ENCODE measurements around the gene WNT11.
"Not testable (repeated sequence)": the region's sequence is repeated elsewhere in the genome, so short reads cannot be mapped to it uniquely, and the experiment has no call there.

WNT11 gene

DNA sequence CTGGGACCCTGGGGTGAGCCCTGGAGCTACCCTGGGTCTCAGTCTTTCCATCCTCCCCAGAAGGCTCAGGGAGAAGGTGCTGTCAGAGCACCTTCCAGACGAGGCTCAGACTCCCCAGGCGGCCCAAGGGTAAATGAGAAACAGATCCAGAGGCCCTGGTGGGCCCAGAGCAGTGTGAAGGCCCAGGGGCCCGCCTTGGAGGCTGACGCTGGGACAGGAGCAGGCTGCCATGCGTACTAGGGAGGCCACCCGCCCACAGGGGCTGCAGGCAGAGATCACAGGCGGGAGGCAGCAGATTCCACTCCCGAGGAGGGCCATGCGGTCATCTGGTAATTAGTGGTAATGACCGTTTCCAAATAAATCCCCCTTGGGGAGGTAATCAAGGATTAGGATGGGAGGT, 5.2 kb downstream of the WNT11 start:
- DNase-seq, result no peak

DNA sequence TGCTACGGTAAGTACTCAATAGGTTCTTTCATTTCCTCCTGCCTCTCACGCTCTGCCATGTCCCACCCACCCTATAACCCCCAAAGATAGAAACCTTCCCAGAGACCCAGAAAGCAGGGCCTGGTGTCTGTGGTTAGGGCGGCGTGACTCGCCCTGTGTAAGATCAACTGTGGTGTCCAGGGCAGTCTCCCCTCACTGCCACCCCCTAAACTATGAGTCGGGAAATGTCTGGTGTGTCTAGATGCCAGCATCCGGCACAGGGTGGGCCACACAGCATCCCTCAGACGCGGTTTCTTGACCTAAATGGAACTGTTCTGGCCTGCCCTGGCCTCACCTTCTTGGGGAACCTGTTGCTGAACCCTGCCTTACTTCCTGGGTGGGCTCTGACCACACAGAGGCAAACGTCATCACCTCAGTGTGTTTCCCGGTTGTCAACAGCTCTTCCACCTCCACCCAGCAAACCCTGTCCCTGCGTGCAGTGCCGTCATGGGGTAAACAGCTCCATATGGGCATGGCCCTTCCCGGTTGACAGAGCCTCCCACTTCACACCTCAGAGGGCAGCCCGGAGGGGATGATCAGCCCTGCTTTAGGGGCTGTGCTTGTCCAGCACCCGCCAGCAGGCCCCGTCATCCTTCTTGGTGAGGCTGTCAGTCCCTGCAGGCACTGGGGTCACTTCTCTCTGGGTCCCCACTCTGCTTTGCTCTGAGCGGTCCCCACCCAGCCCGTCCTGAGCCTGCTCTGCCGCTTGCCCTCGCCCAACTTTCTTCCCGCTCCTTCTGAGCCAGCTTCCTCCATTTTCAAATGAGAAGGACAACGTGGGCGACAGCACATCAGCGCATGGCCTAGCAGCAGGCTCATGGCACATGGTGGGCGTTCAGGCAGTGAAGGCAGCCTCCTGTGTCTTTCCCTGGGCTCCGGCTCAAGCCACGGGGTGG, 6.0 kb downstream of the WNT11 start:
- DNase-seq, result no peak

DNA sequence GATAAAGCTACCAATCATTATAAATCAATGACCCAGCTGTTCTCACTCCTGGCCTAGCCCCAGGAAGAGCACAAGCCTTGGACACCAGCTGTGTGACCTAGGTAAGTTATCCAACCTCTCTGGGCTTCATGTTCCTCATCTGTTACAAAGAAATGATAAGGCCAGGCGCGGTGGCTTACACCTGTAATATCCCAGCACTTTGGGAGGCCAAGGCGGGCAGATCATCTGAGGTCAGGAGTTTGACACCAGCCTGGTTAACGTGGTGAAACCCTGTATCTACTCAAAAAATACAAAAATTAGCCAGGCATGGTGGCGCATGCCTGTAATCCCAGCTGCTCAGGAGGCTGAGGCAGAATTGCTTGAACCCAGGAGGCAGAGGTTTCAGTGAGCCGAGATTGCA, 7.6 kb downstream of the WNT11 start:
- not testable (repeated sequence) for DNase-seq

DNA sequence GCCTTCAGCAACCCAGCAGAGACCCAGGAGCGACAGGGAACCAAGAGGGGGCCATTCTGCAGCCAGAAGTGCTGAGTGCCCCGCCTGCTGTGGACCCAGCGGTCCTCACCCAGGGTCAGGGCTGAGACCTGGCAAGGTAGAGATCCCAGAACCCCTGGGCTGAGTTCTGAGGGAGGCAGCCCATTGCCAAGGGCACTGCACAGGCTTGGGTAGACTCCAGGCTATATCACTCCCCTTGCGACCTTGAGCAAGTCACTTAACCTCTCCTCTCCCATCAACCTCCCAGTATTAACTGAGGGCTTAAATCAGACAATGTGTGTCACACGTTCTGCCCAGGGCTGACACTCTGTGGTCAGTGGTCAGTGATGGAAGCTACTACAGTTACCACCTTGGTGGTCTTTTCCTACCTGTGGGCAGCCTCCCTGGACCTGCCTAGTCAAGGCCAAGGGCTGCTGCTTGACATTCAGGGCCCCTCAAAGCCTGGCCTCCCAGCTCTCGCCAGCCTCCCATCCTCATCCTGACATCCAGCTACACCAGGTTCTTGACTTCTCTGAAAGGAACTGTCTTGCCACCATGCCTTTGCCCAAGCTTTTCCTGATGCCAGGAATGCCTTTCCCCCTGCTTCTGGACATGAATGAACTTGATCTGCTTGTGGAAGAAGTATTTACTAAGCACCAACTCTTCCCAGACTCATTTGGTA, 8.2 kb downstream of the WNT11 start:
- DNase-seq, result no peak

DNA sequence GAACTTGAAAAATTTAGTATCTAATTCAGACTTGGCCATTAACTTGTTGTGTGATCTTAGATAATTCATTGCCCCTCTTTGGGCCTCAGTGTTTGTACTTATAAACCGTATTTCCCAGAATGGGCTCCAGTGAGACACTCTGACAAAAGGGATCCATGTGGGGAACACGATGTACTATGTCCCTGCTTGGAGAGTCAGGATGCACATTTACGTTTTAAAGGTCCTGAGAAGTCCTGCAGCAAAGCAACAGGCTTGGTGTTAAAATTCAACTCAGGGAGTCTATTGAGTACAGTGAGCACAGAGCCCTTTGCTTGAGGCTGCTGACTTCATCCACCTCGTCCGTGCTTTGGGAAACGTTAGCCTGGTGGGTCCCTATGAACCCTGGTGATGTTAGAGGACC, 9.0 kb downstream of the WNT11 start:
- DNase-seq, result no peak

DNA sequence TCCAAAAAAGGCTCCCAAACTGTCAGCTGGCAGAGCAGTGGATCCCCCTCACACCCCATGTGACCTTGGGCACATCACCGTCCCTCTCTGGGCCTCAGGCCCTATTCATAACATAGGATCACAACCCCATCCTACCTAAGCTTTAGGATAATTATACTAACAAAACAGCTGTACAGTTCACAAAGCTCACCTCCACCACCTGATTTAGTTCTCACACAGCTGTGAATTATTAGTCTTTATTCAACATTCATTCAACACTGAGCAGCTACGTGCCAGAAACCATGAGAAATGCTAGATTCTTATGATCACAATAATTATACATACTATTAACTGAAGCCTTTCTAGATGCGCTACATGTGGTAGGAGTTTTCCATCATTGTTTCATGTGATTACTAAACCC, 9.5 kb downstream of the WNT11 start:
- DNase-seq, result no peak

DNA sequence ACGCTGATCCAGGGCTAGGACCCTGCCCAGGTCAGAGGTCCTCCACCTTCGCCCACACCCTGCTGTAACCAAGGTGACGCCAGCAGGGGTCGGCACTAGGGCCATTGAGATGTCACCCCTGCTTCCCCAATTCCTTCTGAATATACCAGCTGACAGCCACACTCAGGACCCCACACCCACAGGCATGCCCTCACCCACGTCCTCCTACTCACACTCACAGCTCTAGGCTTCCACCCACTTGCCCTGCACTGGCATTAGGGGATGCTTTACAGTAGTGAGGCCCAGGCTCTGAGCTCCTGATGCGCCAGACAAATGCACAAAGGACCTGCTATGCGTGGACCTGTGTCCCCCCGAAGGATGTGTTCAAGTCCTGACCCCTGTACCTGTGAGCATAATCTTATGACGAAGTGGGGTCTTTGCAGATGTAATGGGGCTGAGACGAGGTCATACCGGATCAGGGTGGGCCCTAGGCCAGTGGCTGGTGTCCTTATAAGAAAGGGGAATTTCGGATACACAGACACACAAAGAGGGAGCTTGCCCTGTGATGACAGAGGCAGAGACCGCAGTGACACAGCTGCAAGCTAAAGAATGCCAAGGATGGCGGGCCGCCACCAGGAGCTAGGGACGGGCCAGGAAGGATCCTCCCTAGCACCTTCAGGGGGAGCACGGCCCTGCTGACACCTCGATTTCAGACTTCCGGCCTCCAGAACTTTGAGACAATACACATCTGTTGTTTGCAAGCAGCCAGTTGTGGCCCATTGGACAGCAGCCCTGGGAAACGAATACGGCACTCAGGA, 11.2 kb downstream of the WNT11 start:
- no peak for DNase-seq

DNA sequence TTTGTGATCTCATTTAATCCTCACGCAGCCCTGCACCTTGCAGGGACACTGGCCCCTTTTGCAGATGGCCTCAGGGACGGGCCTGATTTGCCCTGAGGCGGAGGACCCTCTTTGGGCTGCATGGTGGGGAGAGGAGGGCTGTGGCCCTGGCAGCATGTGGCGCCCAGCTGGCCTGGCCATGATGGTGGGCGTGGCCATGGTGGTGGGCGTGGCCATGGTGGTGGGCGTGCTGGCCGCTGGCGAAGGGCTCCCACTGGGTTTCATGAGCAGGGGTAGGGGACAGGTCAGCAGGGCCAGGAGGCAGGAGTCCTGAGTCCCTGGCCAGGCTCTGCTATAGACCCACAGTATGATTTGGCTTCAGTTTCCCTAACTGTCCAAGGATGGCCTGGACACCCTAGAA, 13.1 kb downstream of the WNT11 start:
- no peak for DNase-seq

DNA sequence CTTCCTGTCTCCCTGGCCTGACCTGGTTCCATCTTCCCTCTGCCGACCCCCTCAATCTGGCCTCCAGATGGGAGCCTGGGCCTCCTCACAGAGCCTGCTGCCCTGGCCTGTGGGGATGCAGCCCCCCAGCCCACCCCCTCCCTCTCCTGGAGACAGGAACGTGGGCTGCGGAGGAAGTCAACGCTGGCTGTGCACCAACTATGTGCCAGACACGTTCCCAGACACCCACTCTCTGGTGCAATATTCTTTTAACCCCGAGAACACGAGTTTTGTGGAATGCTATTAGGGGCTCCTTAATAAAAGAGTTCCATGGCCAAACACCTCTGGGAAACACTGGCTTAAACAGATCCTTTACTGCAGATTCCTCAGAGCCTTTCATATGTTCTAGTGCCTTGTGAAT, 15.9 kb downstream of the WNT11 start:
- DNase-seq, result no peak

DNA sequence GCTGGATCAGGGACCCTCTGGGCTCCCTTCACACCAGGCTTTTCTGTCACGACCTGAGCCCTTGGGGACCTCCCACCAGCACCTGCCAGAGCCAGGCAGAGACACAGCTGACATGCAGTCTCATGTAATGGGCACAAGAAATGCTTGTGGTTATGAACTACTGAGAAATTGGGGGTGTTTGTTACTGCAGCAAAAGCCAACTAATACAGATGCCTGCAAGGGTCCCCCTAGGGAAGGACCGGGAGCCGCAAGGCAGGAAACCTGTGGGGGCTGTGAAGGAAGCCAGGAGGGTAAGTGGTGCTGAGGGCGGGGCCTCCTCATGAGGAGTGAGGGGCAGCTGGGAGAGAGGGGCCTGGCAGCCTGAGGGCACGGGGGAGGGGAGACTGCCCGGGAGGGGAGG, 16.6 kb downstream of the WNT11 start:
- no peak for DNase-seq

DNA sequence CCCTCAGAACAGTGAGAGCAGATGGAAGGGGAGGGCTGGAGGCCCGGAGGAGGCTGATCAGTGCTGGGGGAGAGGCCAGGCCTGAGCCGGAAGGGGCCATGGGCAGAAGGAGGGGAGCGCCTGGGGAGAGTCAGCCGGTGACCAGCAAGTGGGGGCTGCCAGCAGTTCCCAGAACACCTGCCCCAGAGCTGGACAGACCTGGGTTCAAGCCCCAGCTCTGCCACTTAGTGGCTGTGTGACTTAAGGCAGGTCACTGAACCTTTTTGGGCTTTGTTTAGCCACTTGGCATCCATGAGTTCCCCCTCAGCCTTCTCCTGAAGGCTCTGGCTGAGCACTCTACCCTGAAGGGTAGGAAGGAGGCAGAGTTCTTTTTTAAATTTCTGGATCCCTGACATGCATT, 17.4 kb downstream of the WNT11 start:
- DNase-seq, result no peak

DNA sequence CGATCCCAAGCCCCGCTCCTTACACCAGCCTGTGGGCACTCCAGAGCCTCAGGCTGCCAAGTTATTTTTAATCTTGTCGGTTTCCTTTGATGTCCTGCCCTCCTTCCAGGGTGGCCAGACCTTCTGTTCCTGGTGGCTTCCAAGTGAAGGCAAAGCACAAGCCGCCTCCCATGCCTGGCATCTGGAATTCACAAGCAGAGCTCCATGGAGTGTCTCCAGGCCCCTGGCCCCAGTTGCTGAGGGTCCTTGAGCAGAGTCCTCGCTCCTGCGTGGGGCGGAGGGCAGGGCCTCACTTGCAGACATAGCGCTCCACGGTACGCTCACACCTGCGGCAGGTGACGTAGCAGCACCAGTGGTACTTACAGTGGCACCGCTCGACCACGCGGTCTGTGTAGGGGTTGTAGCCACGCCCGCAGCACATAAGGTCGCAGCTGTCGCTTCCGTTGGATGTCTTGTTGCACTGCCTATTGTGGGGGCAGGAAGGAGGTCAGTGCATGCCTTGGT, 19.5 kb downstream of the WNT11 start:
- DNase-seq, result no peak

DNA sequence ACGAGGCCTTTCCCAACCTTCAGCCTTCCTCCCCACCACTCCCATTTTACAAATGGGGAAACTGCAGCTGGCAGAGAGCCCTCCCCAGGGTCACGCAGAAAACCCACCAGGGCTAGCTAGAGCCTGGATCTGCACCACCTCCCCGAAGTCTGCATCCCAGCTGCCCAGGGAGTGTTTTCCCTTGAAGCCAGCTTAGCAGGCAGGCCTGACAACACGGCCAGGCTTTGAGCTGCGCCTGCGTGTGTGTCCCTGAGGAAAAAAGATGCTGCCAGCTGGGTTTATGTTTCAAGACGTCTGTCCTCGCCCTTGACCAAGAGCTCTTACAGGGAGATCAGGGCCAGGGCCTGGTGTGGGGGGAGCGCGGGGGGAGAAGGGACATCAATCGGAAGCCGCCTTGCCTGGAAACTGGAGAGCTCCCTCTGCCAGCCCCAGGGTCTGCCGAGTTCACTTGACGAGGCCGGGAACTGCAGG, 20.3 kb downstream of the WNT11 start:
- DNase-seq, result no peak

DNA sequence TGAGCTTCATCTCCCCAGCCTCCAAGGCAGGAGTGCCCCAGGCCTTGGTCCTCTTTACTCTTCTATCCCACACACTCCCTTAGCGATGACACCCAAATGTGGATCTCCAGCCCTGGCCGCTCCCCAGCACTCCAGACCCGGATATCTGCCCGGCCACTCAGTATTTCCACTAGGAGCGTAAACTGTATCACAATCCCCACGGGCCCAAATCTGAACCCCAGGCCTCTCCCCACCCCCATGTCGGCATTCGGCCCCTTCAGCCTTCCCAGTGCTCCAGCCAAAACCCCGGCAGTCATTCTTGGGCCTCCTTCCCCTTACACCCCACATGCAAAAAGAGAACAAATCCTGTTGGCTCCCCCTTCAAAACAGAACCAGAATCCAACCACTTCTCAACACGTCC, 20.8 kb downstream of the WNT11 start:
- DNase-seq, result no peak

DNA sequence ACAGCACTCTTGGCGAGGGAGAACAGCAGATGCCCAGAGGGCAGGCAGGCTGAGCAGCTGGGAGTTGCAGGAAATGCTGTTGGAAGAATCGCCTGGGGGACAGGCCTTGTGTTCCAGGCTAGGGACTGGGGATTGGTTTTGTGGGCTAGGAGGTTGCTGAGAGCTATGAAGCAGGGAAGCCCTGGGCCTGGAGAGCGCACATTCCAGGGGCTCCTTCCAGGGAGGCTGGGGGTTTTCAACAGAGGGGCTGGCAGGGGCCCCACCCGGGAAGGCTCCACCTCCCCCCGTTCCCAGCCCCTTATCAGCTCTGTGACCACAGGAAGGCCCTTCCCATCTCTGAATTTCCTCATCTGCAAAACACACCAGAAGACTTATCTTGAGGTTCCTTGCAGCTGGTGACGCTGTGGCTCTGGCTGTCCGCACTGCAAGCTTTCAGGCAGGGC, 21.7 kb downstream of the WNT11 start:
- no peak for DNase-seq

DNA sequence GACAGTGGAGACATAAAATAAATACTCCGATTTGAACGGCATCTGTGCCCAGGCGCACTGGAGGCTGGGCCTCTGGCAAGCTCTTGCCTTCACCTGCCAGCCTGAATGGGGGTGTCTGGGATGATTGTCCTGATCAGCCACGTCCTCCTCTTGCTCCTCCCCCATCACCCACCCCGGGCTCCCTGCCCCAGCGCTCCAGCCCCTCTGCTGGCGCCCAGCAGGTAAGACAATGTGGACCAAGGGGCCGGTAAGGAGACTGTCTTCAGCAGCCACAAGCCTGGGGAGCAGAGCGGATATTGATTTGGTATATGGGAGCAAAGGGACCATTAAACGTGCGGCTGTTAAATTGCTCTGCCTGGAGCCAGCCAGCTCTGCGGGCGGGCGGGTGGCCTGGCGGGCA, 24.9 kb downstream of the WNT11 start:
- DNase-seq, result no peak

DNA sequence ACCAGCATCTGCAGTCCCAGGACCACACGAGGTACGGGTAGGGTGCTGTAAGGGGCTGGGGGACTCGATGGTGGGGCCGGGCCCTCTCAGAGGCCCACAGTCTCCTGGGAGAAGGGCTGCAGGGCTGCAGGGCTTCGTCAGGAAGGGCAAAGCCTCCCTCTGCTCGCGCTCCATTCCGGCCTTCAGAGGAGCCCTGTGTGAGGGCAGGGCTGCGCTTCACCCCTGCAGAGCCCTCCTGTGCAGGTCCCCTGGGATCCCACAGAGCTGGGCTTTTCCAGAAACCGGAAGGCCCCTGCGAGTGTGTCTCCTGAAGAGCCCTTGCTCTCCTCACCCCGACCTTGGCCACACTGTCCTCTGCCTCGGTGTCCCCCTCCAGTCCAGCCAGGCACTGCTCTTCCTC, 27.2 kb downstream of the WNT11 start:
- DNase-seq, result no peak

DNA sequence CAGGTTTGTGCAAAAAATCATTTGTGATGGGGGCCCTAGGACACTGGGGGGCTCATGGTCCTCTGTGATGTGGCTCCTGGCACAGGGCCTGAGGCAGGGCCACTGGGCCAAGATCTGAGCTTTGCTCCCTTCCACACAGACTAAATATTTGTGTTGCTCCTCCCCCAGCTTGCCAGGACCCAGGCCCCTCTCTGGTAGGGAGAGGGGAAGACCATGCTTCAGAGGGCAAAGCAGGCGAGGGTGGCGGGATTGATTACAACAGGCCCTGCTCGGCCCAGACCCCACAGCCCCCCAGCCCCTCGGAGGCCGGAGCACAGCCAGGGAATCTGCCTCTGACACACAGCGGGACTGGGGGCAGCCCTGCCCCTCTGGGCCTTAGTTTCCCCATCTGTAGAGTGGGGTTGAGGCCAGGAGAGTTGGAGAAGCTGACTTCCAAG, 29.0 kb downstream of the WNT11 start:
- DNase-seq, result no peak

DNA sequence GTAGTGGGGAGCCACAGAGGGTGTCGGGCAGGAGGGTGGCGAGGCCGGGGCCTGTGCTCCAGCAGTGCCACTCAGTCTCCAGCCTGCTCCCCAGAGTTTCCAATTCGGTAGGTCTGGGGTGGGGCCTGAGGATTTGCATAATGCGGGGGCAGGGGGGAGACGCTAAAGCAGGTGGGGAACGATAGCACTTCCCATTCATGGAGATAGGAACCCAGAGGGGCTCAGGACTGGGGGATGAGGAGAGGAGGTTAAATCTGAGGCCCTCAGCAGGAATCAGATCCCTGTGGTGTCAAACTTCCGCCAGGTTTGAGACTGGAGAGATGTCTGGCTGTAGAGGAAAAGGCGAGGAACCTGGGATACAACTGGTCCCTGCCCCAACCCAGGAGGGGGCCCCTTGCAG, 29.8 kb downstream of the WNT11 start:
- no peak for DNase-seq

DNA sequence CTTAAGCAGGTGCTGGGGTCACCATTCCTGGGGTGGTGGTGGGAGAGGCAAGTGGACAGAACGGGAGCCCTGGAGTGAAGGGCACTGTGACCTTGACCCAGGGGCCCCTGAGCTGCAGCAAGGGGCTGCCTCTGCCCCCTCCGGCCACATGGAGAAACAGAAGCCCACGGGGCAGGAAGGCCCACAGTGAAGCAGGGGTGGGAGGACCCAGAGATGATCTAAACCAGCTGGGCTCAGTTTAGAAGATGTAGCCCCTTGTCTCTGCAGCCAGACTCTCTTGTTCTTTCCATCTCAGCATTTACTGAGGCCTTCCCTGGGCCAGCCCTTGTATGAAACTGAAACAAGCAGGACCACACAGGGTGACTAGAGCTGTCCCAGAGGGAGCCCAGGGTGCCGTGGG, 30.5 kb downstream of the WNT11 start:
- DNase-seq, result no peak

DNA sequence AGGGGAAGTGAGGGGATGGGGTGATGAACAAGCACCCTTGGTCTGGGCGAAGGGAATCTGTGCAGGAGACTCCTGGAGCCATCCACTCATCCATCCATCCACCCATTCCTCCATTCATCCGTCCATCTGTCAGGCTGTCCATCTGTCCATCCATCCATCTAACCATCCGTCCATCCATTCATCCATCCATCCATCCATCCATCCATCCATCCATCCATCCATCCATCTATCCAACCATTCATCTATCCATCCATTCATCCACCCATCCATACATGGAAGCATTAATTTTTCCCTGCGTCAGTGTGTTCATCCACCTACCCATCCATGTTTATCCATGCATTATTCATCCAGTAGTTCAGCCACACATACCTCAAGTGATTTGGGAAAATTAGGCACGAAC, 32.0 kb downstream of the WNT11 start:
- DNase-seq, result no peak

DNA sequence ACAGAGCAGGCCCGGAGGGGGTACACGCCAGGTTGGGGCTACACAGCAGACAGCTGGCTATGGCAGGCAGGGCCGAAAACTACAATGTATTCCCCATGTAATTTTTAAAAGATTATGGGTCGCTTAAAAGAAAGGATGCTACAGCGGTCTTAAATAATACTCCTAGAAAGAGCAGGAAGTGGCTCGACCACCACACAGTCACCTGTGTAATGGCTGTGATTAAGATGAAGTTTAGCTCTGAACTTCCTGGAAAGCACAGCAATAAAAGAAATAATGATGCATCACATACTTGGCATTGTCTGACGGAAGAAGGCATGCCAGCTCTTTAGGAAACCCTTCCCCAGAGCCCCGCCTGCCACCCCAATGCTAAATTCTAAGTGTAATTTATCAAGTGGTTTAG, 32.6 kb downstream of the WNT11 start:
- DNase-seq, result no peak

DNA sequence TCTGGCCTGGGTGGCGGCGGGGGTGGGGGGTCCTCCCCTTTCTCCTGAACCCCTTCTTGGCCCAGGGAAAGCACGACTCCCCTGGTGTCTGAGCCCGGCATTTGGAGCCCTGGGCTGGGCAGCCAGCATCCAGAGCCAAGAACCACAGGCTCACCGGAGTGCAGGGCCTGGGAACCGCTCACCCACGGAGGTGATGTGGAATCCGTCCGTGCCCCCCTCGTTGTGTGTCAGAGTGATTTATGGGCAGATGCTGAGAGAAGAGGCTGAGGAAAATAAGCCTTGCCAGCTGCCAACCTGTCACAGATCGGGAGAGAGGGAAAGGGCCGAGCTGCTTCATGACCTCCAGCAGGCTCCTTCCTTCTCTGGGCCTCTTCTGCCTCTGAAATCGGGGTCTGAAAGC, 33.7 kb downstream of the WNT11 start:
- no peak for DNase-seq

Measured in NCI-H774 (cell line).